Bronchial epithelial cell (primary cell): ENCODE measurements around the gene NUDT22. TPM values are rescaled to one million over a fixed set of nuclear protein-coding genes. Genes with fewer than 3 reads are reported as not detected.
A peak's percentile ranks its signal among the peaks of the same experiment; 100 is the strongest.

Experiments used
- DNase-seq: peaks from one replicate; pipeline ENCODE4 v3.0.0-alpha.2; 2010; ENCODE audit warnings: low read depth
- FAIRE-seq: peaks from 2 replicates; lab custom pipeline; 2011; peaks lifted over from hg19 to GRCh38; lab: Jason Lieb, UNC
- H3K27me3 ChIP-seq: 2 replicates; pipeline ENCODE4 v1.5.1; 2011; ENCODE audit warnings: low read length; ENCODE audit not compliant: control insufficient read depth, insufficient read depth
- H3K36me3 ChIP-seq: 2 replicates; pipeline ENCODE4 v1.5.1; 2011; ENCODE audit warnings: low read length; ENCODE audit not compliant: control insufficient read depth, insufficient read depth
- H3K4me3 ChIP-seq: 2 replicates; pipeline ENCODE4 v1.5.1; 2011; ENCODE audit warnings: mild to moderate bottlenecking, low read depth, low read length, control low read depth
- total RNA-seq: library from RNA; depleted of rRNA; stranded (reverse); fragments of >200 nt; gene quantifications from 2 replicates; pipeline ENCODE4 v1.2.1, GENCODE V29; 2014
- TF ChIP-seq, protein P1 (sequence below): IDR thresholded peaks from 2 replicates; pipeline ENCODE4 v1.5.1; 2011; ENCODE audit warnings: mild to moderate bottlenecking, moderate library complexity, low read length, control low read depth, inconsistent platforms; ENCODE audit not compliant: insufficient read depth, severe bottlenecking

NUDT22 gene
- total RNA-seq, 1 donor from 2014 or later = 57.9 TPM

DNA sequence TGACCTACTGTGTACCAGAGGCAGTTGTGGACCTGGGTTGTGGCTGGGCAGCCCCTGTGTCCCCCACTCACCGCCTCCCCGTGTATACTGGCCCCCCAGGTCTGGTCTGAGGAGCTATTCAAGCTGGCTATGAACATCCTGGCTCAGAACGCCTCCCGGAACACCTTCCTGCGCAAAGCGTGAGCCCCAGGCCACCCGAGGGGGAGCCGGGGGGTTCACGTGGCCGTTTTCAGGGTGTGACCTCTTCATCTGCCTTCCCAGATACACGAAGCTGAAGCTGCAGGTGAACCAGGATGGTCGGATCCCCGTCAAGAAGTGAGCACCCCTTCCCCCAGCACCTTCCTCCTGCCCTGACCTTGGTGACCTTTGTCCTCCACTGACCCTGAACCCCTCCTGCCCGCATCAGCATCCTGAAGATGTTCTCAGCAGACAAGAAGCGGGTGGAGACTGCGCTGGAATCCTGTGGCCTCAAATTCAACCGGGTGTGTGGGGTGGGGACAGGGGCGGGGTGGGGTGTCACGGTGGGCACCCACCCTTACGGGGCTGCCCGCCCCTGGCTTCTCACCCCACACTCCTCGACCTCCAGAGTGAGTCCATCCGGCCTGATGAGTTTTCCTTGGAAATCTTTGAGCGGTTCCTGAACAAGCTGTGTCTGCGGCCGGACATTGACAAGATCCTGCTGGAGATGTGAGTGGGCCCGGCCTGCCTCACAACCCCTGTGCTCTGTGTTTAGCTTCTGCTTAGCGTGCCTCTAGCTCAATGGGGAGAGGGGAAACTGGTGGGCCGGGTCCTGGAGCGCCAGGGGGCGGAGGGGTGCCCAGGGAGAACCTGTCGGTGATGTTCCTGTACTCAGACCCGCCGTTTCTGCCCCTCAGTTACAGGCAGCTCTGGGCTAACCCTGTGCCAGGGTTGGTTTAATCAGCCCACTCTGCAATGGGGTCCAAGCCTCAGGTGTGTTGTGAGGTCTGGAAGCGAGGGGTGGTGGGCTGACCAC lies 29.4 kb downstream of the NUDT22 start:
- FAIRE-seq = peak; percentile 36
- Histone ChIP-seq H3K4me3 (no peak overlapping the region), H3K36me3 (peaks cover 44% of the 10 kb centered on the region), H3K27me3 (no peaks in the 10 kb centered on the region)
- TF ChIP-seq, protein P1, sequence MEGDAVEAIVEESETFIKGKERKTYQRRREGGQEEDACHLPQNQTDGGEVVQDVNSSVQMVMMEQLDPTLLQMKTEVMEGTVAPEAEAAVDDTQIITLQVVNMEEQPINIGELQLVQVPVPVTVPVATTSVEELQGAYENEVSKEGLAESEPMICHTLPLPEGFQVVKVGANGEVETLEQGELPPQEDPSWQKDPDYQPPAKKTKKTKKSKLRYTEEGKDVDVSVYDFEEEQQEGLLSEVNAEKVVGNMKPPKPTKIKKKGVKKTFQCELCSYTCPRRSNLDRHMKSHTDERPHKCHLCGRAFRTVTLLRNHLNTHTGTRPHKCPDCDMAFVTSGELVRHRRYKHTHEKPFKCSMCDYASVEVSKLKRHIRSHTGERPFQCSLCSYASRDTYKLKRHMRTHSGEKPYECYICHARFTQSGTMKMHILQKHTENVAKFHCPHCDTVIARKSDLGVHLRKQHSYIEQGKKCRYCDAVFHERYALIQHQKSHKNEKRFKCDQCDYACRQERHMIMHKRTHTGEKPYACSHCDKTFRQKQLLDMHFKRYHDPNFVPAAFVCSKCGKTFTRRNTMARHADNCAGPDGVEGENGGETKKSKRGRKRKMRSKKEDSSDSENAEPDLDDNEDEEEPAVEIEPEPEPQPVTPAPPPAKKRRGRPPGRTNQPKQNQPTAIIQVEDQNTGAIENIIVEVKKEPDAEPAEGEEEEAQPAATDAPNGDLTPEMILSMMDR = no peak
- DNase-seq = no peak

DNA sequence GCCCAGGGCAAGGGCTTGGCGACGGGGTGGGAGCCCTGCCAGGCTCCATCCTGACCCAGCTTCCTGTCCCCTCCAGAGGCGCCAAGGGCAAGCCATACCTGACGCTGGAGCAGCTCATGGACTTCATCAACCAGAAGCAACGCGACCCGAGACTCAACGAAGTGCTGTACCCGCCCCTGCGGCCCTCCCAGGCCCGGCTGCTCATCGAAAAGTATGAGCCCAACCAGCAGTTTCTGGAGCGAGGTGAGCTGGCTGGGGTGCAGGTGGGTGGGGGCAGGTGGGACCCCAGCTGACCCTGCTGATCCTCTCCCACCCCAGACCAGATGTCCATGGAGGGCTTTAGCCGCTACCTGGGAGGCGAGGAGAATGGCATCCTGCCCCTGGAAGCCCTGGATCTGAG lies 30.2 kb downstream of the NUDT22 start:
- no peak overlapping the region for H3K4me3 ChIP-seq
- no peaks in the 10 kb centered on the region for H3K27me3 ChIP-seq
- FAIRE-seq = no peak
- H3K36me3 ChIP-seq = peaks cover 47% of the 10 kb centered on the region
- no peak for DNase-seq
- TF ChIP-seq, protein P1 = no peak

DNA sequence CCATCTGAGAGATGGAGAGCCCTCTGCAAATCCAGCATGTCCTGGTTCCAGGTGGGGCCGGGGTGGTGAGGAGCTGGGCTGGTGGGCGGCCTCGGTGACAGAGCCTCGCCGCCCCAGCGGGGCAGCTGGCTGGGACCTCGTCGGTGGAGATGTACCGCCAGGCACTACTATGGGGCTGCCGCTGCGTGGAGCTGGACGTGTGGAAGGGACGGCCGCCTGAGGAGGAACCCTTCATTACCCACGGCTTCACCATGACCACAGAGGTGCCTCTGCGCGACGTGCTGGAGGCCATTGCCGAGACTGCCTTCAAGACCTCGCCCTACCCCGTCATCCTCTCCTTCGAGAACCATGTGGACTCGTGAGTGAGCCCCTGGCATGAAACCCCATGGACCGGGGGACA lies 32.3 kb downstream of the NUDT22 start:
- DNase-seq = no peak
- FAIRE-seq = no peak

DNA sequence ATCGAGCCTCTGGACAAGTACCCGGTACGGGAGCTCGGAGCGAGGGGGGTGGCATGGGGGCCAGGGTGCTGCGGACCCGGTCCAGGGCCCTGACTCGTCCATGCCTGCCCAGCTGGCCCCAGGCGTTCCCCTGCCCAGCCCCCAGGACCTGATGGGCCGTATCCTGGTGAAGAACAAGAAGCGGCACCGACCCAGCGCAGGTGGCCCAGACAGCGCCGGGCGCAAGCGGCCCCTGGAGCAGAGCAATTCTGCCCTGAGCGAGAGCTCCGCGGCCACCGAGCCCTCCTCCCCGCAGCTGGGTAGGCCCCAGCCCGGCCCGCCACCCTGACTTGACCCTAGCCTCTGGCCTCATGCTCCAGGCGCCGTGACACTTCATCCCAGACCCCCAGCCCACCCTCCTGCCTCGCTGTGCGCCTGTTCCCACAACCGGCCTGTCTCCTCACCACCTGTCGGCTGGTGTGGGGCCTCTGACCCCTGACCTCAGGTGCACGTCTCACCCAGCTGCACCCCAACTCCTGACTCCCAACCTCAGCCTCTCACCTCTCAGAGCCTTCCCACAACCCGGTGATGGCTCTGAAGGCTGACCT lies 33.0 kb downstream of the NUDT22 start:
- H3K27me3 ChIP-seq = no peaks in the 10 kb centered on the region
- TF ChIP-seq, protein P1 = no peak
- DNase-seq (no peak), FAIRE-seq (no peak)
- peaks cover 69% of the 10 kb centered on the region for H3K36me3 ChIP-seq
- no peak overlapping the region for H3K4me3 ChIP-seq

More for the DNA sequence above, 32.3 kb downstream of the NUDT22 start:
- Histone ChIP-seq H3K36me3 (peaks cover 62% of the 10 kb centered on the region), H3K27me3 (no peaks in the 10 kb centered on the region), H3K4me3 (no peak overlapping the region)
- TF ChIP-seq, protein P1 = no peak

DNA sequence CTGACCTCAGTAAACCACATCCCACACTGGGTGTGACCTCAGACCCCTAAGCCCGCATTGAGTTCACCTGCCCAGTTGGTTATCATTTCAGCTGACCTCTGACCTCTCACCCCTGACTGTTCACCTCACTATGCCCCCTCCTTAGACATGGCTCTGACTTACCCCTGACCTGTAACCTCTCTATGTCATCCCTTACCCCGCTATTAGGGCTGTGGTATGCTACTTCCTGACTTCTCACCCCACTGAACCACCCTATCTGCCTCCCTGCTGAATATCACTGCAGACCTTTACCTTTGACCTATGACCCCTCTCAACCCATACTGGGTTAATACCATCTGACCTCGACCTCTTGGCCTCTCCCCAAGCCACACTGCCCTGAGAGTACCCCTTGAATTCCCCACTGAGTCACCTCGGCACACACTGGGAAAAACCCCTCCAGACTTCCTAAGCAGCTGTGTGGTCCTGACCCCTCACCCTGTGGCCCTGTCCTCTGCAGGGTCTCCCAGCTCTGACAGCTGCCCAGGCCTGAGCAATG lies 33.5 kb downstream of the NUDT22 start:
- H3K4me3 ChIP-seq = no peak overlapping the region
- DNase-seq (no peak), FAIRE-seq (no peak)
- peaks cover 68% of the 10 kb centered on the region for H3K36me3 ChIP-seq
- TF ChIP-seq, protein P1 = no peak
- no peaks in the 10 kb centered on the region for H3K27me3 ChIP-seq
